Measurements from ENCODE around the gene GNMT. TPM values are rescaled to one million over a fixed set of nuclear protein-coding genes. Genes with fewer than 3 reads are reported as not detected.
A peak's percentile ranks its signal among the peaks of the same experiment; 100 is the strongest.

Gene GNMT
- 2.0 TPM for polyA plus RNA-seq (2013, experiment 1 of 4)
- polyA plus RNA-seq (2013, experiment 2 of 4), result 1.6 TPM
- 0.69 TPM for polyA plus RNA-seq (2013, experiment 3 of 4)
- 0.65 TPM for polyA plus RNA-seq (2013, experiment 4 of 4)

GRCh38 chr6:42960243-42961019, at the start of gene GNMT:
GNMT (plus strand) TSS chr6:42960754; CDS start chr6:42960768, 14 bp downstream.
- Histone ChIP-seq H3K9me3 (ENCODE audit: control insufficient read depth, low read length) (no peaks in the 10 kb centered on the region), H3K27ac (ENCODE audit: insufficient read depth, low read depth, low read length, poor library complexity, severe bottlenecking) (no peak within 1 kb of the TSS), H3K27me3 (ENCODE audit: control insufficient read depth, insufficient read depth, low read length, poor library complexity, severe bottlenecking) (peaks cover 36% of the 10 kb centered on the region), H3K36me3 (ENCODE audit: control insufficient read depth, insufficient read depth, low read length) (no peaks in the 10 kb centered on the region), H3K4me1 (ENCODE audit: control insufficient read depth, insufficient read depth, low read length) (no peaks in the 10 kb centered on the region), H3K4me3 (ENCODE audit: insufficient read depth, low read depth, low read length) (peak within 1 kb of the TSS; percentile 34)
- WGBS, 2 experiments, result 4% methylated on average over 62 of the region's 62 CpGs

- H3K36me3 ChIP-seq (ENCODE audit: control insufficient read depth, insufficient read depth, low read length), result no peaks in the 10 kb centered on the region
- no peaks in the 10 kb centered on the region for H3K27me3 ChIP-seq (ENCODE audit: control insufficient read depth, insufficient read depth, low read length, poor library complexity, severe bottlenecking)
- no peaks in the 10 kb centered on the region for H3K9me3 ChIP-seq (ENCODE audit: control insufficient read depth, low read length)
- 3 to 4% methylated on average over 49 of the region's 49 CpGs for WGBS, 2 experiments
- H3K4me3 ChIP-seq (ENCODE audit: insufficient read depth, low read depth, low read length), result peak overlapping the region; percentile 43
- peak overlapping the region; percentile 82 for H3K27ac ChIP-seq (ENCODE audit: insufficient read depth, low read depth, low read length, poor library complexity, severe bottlenecking)
- no peaks in the 10 kb centered on the region for H3K4me1 ChIP-seq (ENCODE audit: control insufficient read depth, insufficient read depth, low read length)
These were observed 49.2 kb upstream of the GNMT start for GRCh38 chr6:42911171-42912021.

DNA sequence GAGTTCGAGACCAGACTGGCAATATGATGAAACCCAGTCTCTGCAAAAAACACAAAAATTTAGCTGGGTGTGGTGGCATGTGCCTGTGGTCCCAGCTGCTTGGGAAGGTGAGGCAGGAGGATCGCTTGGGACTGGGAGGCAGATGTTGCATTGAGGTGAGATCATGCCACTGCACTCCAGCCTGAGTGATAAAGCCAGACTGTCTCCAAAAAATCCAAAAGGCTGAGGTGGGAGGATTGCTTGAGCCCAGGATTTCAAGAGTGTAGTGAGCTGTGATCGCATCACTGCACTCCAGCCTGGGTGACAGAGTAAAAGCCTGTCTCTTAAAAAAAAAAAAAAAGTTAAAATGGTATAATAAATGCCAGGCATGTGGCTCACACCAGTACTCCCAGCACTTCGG, 46.0 kb upstream of the GNMT start:
- no peak overlapping the region for H3K27ac ChIP-seq (ENCODE audit: insufficient read depth, low read depth, low read length, poor library complexity, severe bottlenecking)
- no peak overlapping the region for H3K4me3 ChIP-seq (ENCODE audit: insufficient read depth, low read depth, low read length)
- WGBS, 2 experiments, result 92% methylated on average over 4 of the region's 4 CpGs
- H3K36me3 ChIP-seq (ENCODE audit: control insufficient read depth, insufficient read depth, low read length), result no peaks in the 10 kb centered on the region
- no peaks in the 10 kb centered on the region for H3K9me3 ChIP-seq (ENCODE audit: control insufficient read depth, low read length)
- no peaks in the 10 kb centered on the region for H3K4me1 ChIP-seq (ENCODE audit: control insufficient read depth, insufficient read depth, low read length)
- H3K27me3 ChIP-seq (ENCODE audit: control insufficient read depth, insufficient read depth, low read length, poor library complexity, severe bottlenecking), result no peaks in the 10 kb centered on the region

DNA sequence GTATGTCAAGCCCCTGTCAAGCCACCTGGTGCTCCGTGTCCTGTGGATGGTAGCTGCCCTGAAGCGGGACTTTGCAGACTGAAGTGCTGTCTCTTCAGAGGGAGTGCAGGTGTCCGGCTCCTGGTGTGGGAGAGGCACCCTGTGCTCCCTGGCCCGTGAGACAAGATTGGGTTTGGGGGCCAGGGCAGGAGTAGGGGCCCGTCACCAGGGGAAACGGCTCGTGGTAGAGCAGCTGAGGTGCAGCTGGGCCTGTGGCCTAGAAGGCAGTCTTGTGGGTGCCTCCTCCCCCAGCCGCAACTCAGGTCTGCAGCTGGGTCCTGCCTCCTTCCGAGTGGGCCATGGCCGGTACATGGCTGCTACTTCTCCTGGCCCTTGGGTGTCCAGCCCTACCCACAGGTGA, 44.8 kb upstream of the GNMT start, which contains the start of gene PTCRA:
Gene PTCRA (plus strand): TSS at position 322 of the 400 bp plus-strand sequence. CDS start 17 bp downstream, at position 339.
- H3K27me3 ChIP-seq (ENCODE audit: control insufficient read depth, insufficient read depth, low read length, poor library complexity, severe bottlenecking), result no peaks in the 10 kb centered on the region
- WGBS, 2 experiments, result 92 to 94% methylated on average over 10 of the region's 10 CpGs
- H3K27ac ChIP-seq (ENCODE audit: insufficient read depth, low read depth, low read length, poor library complexity, severe bottlenecking), result no peak within 1 kb of the TSS
- no peaks in the 10 kb centered on the region for H3K36me3 ChIP-seq (ENCODE audit: control insufficient read depth, insufficient read depth, low read length)
- no peaks in the 10 kb centered on the region for H3K9me3 ChIP-seq (ENCODE audit: control insufficient read depth, low read length)
- no peaks in the 10 kb centered on the region for H3K4me1 ChIP-seq (ENCODE audit: control insufficient read depth, insufficient read depth, low read length)
- no peak within 1 kb of the TSS for H3K4me3 ChIP-seq (ENCODE audit: insufficient read depth, low read depth, low read length)

DNA sequence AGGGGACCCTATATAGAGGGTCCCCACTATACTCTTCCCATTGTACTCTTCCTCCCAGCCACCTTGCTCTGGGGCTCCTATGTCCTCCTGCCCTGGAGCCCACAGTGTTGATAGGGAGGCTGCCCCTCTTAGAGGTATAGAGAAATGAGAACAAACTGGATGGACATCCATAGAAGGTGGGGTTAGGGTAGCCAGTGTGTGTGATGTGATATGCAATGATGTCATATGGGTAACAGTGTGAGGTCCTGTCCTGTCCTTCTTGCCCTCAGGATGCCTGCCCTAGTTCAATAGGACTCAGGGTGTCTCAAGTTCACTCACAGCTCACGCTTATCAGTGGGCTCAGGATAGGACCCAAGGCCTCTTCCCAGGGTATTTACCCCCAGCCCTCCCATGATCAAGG, 44.3 kb upstream of the GNMT start:
- Histone ChIP-seq H3K4me1 (ENCODE audit: control insufficient read depth, insufficient read depth, low read length) (no peaks in the 10 kb centered on the region), H3K36me3 (ENCODE audit: control insufficient read depth, insufficient read depth, low read length) (no peaks in the 10 kb centered on the region), H3K27ac (ENCODE audit: insufficient read depth, low read depth, low read length, poor library complexity, severe bottlenecking) (no peak overlapping the region), H3K27me3 (ENCODE audit: control insufficient read depth, insufficient read depth, low read length, poor library complexity, severe bottlenecking) (no peaks in the 10 kb centered on the region), H3K4me3 (ENCODE audit: insufficient read depth, low read depth, low read length) (no peak overlapping the region), H3K9me3 (ENCODE audit: control insufficient read depth, low read length) (no peaks in the 10 kb centered on the region)
- 88 to 98% methylated on average over 1 of the region's 1 CpG for WGBS, 2 experiments

- no peaks in the 10 kb centered on the region for H3K27me3 ChIP-seq (ENCODE audit: control insufficient read depth, insufficient read depth, low read length, poor library complexity, severe bottlenecking)
- no peaks in the 10 kb centered on the region for H3K4me1 ChIP-seq (ENCODE audit: control insufficient read depth, insufficient read depth, low read length)
- no peak overlapping the region for H3K4me3 ChIP-seq (ENCODE audit: insufficient read depth, low read depth, low read length)
- 87 to 88% methylated on average over 6 of the region's 6 CpGs for WGBS, 2 experiments
- no peaks in the 10 kb centered on the region for H3K36me3 ChIP-seq (ENCODE audit: control insufficient read depth, insufficient read depth, low read length)
- no peak overlapping the region for H3K27ac ChIP-seq (ENCODE audit: insufficient read depth, low read depth, low read length, poor library complexity, severe bottlenecking)
- no peaks in the 10 kb centered on the region for H3K9me3 ChIP-seq (ENCODE audit: control insufficient read depth, low read length)
These were observed 38.8 kb upstream of the GNMT start for GRCh38 chr6:42921801-42922200.

- Histone ChIP-seq H3K9me3 (ENCODE audit: control insufficient read depth, low read length) (no peaks in the 10 kb centered on the region), H3K27me3 (ENCODE audit: control insufficient read depth, insufficient read depth, low read length, poor library complexity, severe bottlenecking) (no peaks in the 10 kb centered on the region), H3K4me1 (ENCODE audit: control insufficient read depth, insufficient read depth, low read length) (no peaks in the 10 kb centered on the region), H3K4me3 (ENCODE audit: insufficient read depth, low read depth, low read length) (no peak overlapping the region), H3K27ac (ENCODE audit: insufficient read depth, low read depth, low read length, poor library complexity, severe bottlenecking) (no peak overlapping the region), H3K36me3 (ENCODE audit: control insufficient read depth, insufficient read depth, low read length) (no peaks in the 10 kb centered on the region)
- 94 to 100% methylated on average over 2 of the region's 2 CpGs for WGBS, 2 experiments
These were observed 36.9 kb upstream of the GNMT start for GRCh38 chr6:42923666-42924065.

- Histone ChIP-seq H3K9me3 (ENCODE audit: control insufficient read depth, low read length) (no peaks in the 10 kb centered on the region), H3K36me3 (ENCODE audit: control insufficient read depth, insufficient read depth, low read length) (no peaks in the 10 kb centered on the region), H3K4me3 (ENCODE audit: insufficient read depth, low read depth, low read length) (no peak overlapping the region), H3K4me1 (ENCODE audit: control insufficient read depth, insufficient read depth, low read length) (no peaks in the 10 kb centered on the region), H3K27me3 (ENCODE audit: control insufficient read depth, insufficient read depth, low read length, poor library complexity, severe bottlenecking) (no peaks in the 10 kb centered on the region), H3K27ac (ENCODE audit: insufficient read depth, low read depth, low read length, poor library complexity, severe bottlenecking) (no peak overlapping the region)
- WGBS, 2 experiments, result 91% methylated on average over 23 of the region's 23 CpGs
These were observed 35.2 kb upstream of the GNMT start for GRCh38 chr6:42925248-42925857.

- Histone ChIP-seq H3K27ac (ENCODE audit: insufficient read depth, low read depth, low read length, poor library complexity, severe bottlenecking) (peak within 1 kb of the TSS; percentile 97), H3K9me3 (ENCODE audit: control insufficient read depth, low read length) (no peaks in the 10 kb centered on the region), H3K4me1 (ENCODE audit: control insufficient read depth, insufficient read depth, low read length) (no peaks in the 10 kb centered on the region), H3K27me3 (ENCODE audit: control insufficient read depth, insufficient read depth, low read length, poor library complexity, severe bottlenecking) (no peaks in the 10 kb centered on the region), H3K4me3 (ENCODE audit: insufficient read depth, low read depth, low read length) (peak within 1 kb of the TSS; percentile 42), H3K36me3 (ENCODE audit: control insufficient read depth, insufficient read depth, low read length) (peaks cover 3% of the 10 kb centered on the region)
- WGBS, 2 experiments, result 1% methylated on average over 63 of the region's 63 CpGs
These were observed 31.4 kb upstream of the GNMT start, which contains the start of gene CNPY3 for GRCh38 chr6:42928986-42929820. CNPY3 (plus strand) TSS chr6:42929480; CDS start chr6:42929571, 91 bp downstream.
